C4-2B (cell line): Measurements from ENCODE around the gene MLLT3.

Experiments used
- ZFX ChIP-seq: fragments of 450-650 bp; IDR thresholded peaks from 2 replicates; pipeline ENCODE4 v1.6.1; 2017
- TF ChIP-seq, protein P1 (sequence below): fragments of 450-650 bp; conservative IDR thresholded peaks from 2 replicates; pipeline ENCODE4 v1.5.1; 2017; ENCODE audit warnings: mild to moderate bottlenecking

DNA sequence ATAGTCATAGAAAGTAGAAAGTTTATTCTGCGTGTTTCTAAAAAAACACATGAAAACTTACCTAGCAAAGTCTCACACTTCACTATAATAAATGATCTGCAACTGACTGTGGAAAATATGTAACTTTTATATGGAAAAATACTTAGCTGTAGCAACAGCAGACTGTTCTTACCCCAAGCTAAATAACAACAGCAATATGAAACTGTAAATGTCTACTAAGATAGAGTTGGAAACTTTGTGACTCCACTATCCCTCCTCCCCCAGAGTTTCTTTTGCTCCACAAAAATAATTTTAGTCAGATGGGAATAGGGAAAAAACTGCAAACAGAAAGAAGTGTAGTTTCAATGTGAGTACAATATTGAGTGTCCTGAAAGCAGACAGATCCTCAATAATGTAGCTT lies 21.0 kb downstream of the MLLT3 start:
- TF ChIP-seq, protein P1, sequence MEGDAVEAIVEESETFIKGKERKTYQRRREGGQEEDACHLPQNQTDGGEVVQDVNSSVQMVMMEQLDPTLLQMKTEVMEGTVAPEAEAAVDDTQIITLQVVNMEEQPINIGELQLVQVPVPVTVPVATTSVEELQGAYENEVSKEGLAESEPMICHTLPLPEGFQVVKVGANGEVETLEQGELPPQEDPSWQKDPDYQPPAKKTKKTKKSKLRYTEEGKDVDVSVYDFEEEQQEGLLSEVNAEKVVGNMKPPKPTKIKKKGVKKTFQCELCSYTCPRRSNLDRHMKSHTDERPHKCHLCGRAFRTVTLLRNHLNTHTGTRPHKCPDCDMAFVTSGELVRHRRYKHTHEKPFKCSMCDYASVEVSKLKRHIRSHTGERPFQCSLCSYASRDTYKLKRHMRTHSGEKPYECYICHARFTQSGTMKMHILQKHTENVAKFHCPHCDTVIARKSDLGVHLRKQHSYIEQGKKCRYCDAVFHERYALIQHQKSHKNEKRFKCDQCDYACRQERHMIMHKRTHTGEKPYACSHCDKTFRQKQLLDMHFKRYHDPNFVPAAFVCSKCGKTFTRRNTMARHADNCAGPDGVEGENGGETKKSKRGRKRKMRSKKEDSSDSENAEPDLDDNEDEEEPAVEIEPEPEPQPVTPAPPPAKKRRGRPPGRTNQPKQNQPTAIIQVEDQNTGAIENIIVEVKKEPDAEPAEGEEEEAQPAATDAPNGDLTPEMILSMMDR: no peak
- TF ChIP-seq ZFX: no peak
